ENCODE measurements around the gene AUTS2. TPM values are rescaled to one million over a fixed set of nuclear protein-coding genes. Genes with fewer than 3 reads are reported as not detected.

Gene AUTS2
- total and polyA plus RNA-seq, 9 of the 15 experiments (the other 6 are each of a cell fraction or from before 2014, with no cell fraction given), result 0.58 TPM; not detected in 8

- Histone ChIP-seq H3K4me3 (no peak overlapping the region), H3K79me2 (ENCODE audit: control insufficient read depth, insufficient read depth, low read length) (no peaks in the 10 kb centered on the region), H3K9me3 (replicated peaks; ENCODE audit: control insufficient read depth, insufficient read depth, low read depth, low read length) (no peaks in the 10 kb centered on the region), H3K4me1 (replicated peaks in 1 of 2; ENCODE audit: control insufficient read depth in 2 of 2, insufficient read depth in 2 of 2, low read length in 2 of 2) (no peaks in the 10 kb centered on the region), H3K9ac (ENCODE audit: insufficient read depth in 1 of 2, low read depth in 2 of 2, low read length in 2 of 2) (no peak overlapping the region), H3K27me3 (ENCODE audit: control insufficient read depth in 2 of 2, insufficient read depth in 2 of 2, low read length in 2 of 2) (peaks cover 0 to 17% of the 10 kb centered on the region in 2 experiments; a peak in 2 of 5 replicates), H2AFZ (ENCODE audit: low read depth, low read length) (no peak overlapping the region), H3K27ac (ENCODE audit: extremely low read depth, low read depth, low read length) (no peak overlapping the region), H3K4me2 (ENCODE audit: insufficient read depth, low read length) (no peak overlapping the region), H3K9me1 (ENCODE audit: control insufficient read depth, insufficient read depth, low read length) (no peaks in the 10 kb centered on the region), H4K20me1 (replicated peaks; ENCODE audit: control insufficient read depth, insufficient read depth, low read length) (0 out of 2 replicates have a peak, but pooled peaks cover 4% of the 10 kb centered on the region), H3K36me3 (ENCODE audit: control insufficient read depth, insufficient read depth, low read length) (no peaks in the 10 kb centered on the region)
- no peak for FAIRE-seq
- BruUV-seq (replicated peaks), result no TSS peak
- ChIA-PET CTCF (ENCODE audit: low intra/inter-chr PET ratio) (interaction anchor here (0.7 kb wide), 1 partner anchor 81 kb away, joined by 3 read pairs; no protein-coding TSS in a partner anchor), POLR2A (interaction anchor here (0.6 kb wide), 1 partner anchor 8 kb away, joined by 3 read pairs; no protein-coding TSS in a partner anchor)
- in situ Hi-C loops (cut with MboI), result no loop called here
- 3% methylated on average over 7 of the region's 7 CpGs for WGBS (ENCODE audit: insufficient coverage, low coverage, missing lambda C conversion rate)
- TF ChIP-seq U2AF1 (optimal IDR thresholded peaks at IDR 0.05; ENCODE audit: low read depth, low read length), result no peak
- TF ChIP-seq ETS2 (tag; IDR thresholded peaks at IDR 0.05; ENCODE audit: borderline replicate concordance, poor library complexity, severe bottlenecking), result no peak
- no peak for ATAC-seq
- intact Hi-C loops (cut with micrococcal nuclease), result no loop called here
- DNase-seq (ENCODE audit: extremely low read depth in 1 of 4, low spot score in 3 of 4), result no peak
These were observed 1132.3 kb downstream of the AUTS2 start for GRCh38 chr7:70730451-70731110.

DNA sequence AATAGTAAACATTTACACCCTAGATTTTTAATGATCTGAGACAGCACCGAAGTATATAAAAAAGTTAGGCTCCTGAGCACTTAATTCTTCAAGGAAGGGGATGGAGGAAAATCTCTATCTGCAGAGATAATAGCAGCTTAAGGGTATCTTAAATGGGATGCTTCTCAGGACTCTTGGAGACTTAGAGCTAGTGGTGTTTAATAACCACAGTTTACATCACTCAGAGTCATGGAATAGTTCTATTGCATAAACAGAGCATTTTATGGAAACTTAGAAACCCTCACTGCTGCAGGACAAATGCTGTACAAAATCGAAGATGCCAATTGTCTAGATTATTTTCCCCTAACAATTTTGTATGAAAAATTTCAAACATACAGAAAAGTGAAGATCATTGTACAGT, 1134.8 kb downstream of the AUTS2 start:
- Histone ChIP-seq H3K27me3 (ENCODE audit: control insufficient read depth in 2 of 2, insufficient read depth in 2 of 2, low read length in 2 of 2) (peaks cover 0 to 13% of the 10 kb centered on the region in 2 experiments; a peak in 1 of 5 replicates), H3K9ac (ENCODE audit: insufficient read depth in 1 of 2, low read depth in 2 of 2, low read length in 2 of 2) (no peak overlapping the region), H3K27ac (ENCODE audit: extremely low read depth, low read depth, low read length) (no peak overlapping the region), H3K4me1 (replicated peaks in 1 of 2; ENCODE audit: control insufficient read depth in 2 of 2, insufficient read depth in 2 of 2, low read length in 2 of 2) (no peaks in the 10 kb centered on the region), H4K20me1 (replicated peaks; ENCODE audit: control insufficient read depth, insufficient read depth, low read length) (no peaks in the 10 kb centered on the region), H3K79me2 (ENCODE audit: control insufficient read depth, insufficient read depth, low read length) (no peaks in the 10 kb centered on the region), H2AFZ (ENCODE audit: low read depth, low read length) (no peak overlapping the region), H3K9me1 (ENCODE audit: control insufficient read depth, insufficient read depth, low read length) (no peaks in the 10 kb centered on the region), H3K36me3 (ENCODE audit: control insufficient read depth, insufficient read depth, low read length) (no peaks in the 10 kb centered on the region), H3K9me3 (replicated peaks; ENCODE audit: control insufficient read depth, insufficient read depth, low read depth, low read length) (no peaks in the 10 kb centered on the region), H3K4me2 (ENCODE audit: insufficient read depth, low read length) (no peak overlapping the region), H3K4me3 (no peak overlapping the region)
- FAIRE-seq (no peak), ATAC-seq (no peak), DNase-seq (ENCODE audit: extremely low read depth in 1 of 4, low spot score in 3 of 4) (no peak)
- in situ Hi-C loops (cut with MboI) (no loop called here), intact Hi-C loops (cut with micrococcal nuclease) (no loop called here)
- CTCF ChIA-PET (ENCODE audit: low intra/inter-chr PET ratio), result no interaction called here
- POLR2A ChIA-PET, result interaction anchor here (0.6 kb wide), 1 partner anchor 8 kb away, joined by 3 read pairs; no protein-coding TSS in a partner anchor
- no TSS peak for BruUV-seq (replicated peaks)
- 5% methylated on average over 2 of the region's 2 CpGs for WGBS (ENCODE audit: insufficient coverage, low coverage, missing lambda C conversion rate)
- TF ChIP-seq BRCA1 (IDR thresholded peaks at IDR 0.05), result no peak
- TF ChIP-seq BRCA1 (CRISPR knock-in tag; IDR thresholded peaks at IDR 0.05), result no peak
- TF ChIP-seq ZNF584 (CRISPR knock-in tag; IDR thresholded peaks at IDR 0.05; ENCODE audit: low read depth), result no peak
- TF ChIP-seq PTBP1 (IDR thresholded peaks at IDR 0.05; ENCODE audit: low read depth, low read length), result no peak
- TF ChIP-seq, protein P1, sequence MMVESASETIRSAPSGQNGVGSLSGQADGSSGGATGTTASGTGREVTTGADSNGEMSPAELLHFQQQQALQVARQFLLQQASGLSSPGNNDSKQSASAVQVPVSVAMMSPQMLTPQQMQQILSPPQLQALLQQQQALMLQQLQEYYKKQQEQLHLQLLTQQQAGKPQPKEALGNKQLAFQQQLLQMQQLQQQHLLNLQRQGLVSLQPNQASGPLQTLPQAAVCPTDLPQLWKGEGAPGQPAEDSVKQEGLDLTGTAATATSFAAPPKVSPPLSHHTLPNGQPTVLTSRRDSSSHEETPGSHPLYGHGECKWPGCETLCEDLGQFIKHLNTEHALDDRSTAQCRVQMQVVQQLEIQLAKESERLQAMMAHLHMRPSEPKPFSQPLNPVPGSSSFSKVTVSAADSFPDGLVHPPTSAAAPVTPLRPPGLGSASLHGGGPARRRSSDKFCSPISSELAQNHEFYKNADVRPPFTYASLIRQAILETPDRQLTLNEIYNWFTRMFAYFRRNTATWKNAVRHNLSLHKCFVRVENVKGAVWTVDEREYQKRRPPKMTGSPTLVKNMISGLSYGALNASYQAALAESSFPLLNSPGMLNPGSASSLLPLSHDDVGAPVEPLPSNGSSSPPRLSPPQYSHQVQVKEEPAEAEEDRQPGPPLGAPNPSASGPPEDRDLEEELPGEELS (CRISPR knock-in tag; IDR thresholded peaks at IDR 0.05; ENCODE audit: borderline replicate concordance), result no peak
